ENCODE results near the gene COL25A1. TPM values are rescaled to one million over a fixed set of nuclear protein-coding genes. Genes with fewer than 3 reads are reported as not detected.

The COL25A1 gene
- total RNA-seq, 1 experiment from 2014 or later, result 8.8 TPM

- Histone ChIP-seq H3K27ac (ENCODE audit: low read depth, low read length, poor library complexity, severe bottlenecking) (no peak overlapping the region), H3K4me1 (ENCODE audit: insufficient read depth, low read length, poor library complexity, severe bottlenecking) (peaks cover 11% of the 10 kb centered on the region), H3K4me3 (ENCODE audit: low read depth, low read length, poor library complexity, severe bottlenecking) (no peak overlapping the region), H3K36me3 (ENCODE audit: insufficient read depth, low read length, poor library complexity, severe bottlenecking) (no peaks in the 10 kb centered on the region), H3K9me3 (ENCODE audit: low read depth, low read length, poor library complexity, severe bottlenecking) (no peaks in the 10 kb centered on the region), H3K27me3 (replicated peaks; ENCODE audit: insufficient read depth, low read depth, low read length, poor library complexity) (no peaks in the 10 kb centered on the region)
- ChIA-PET CTCF (no interaction called here), POLR2A (ENCODE audit: low non-redundant PET) (no interaction called here)
- no peak for DNase-seq (ENCODE audit: low spot score)
- no TSS peak for BruUV-seq (replicated peaks)
- TF ChIP-seq EZH2 (IDR thresholded peaks at IDR 0.05; ENCODE audit: borderline replicate concordance, low read depth, low read length, poor library complexity, severe bottlenecking) (no peak), CTCF (conservative IDR thresholded peaks at IDR 0.05; ENCODE audit: low read depth, low read length) (no peak)
- intact Hi-C loops (cut with micrococcal nuclease; ENCODE audit: unreplicated experiment), result no loop called here
Measured at GRCh38 chr4:108906866-108907367, 395.5 kb downstream of the COL25A1 start.

GRCh38 chr4:108906006-108906405 is 396.5 kb downstream of the COL25A1 start:
- H3K36me3 ChIP-seq (ENCODE audit: insufficient read depth, low read length, poor library complexity, severe bottlenecking), result no peaks in the 10 kb centered on the region
- CTCF ChIA-PET, result interaction anchor here (0.5 kb wide), 1 partner anchor 386 kb away, joined by 3 read pairs; no protein-coding TSS in a partner anchor

GRCh38 chr4:108903464-108904221 is 398.8 kb downstream of the COL25A1 start:
- ChIA-PET CTCF (no interaction called here), POLR2A (ENCODE audit: low non-redundant PET) (no interaction called here)
- Histone ChIP-seq H3K4me3 (ENCODE audit: low read depth, low read length, poor library complexity, severe bottlenecking) (no peak overlapping the region), H3K4me1 (ENCODE audit: insufficient read depth, low read length, poor library complexity, severe bottlenecking) (peaks cover 11% of the 10 kb centered on the region), H3K36me3 (ENCODE audit: insufficient read depth, low read length, poor library complexity, severe bottlenecking) (no peaks in the 10 kb centered on the region), H3K27ac (ENCODE audit: low read depth, low read length, poor library complexity, severe bottlenecking) (no peak overlapping the region), H3K9me3 (ENCODE audit: low read depth, low read length, poor library complexity, severe bottlenecking) (no peaks in the 10 kb centered on the region), H3K27me3 (replicated peaks; ENCODE audit: insufficient read depth, low read depth, low read length, poor library complexity) (no peaks in the 10 kb centered on the region)
- BruUV-seq (replicated peaks), result no TSS peak
- DNase-seq (ENCODE audit: low spot score), result no peak
- TF ChIP-seq CTCF (conservative IDR thresholded peaks at IDR 0.05; ENCODE audit: low read depth, low read length) (no peak), EZH2 (IDR thresholded peaks at IDR 0.05; ENCODE audit: borderline replicate concordance, low read depth, low read length, poor library complexity, severe bottlenecking) (no peak)
- intact Hi-C loops (cut with micrococcal nuclease; ENCODE audit: unreplicated experiment), result no loop called here

More at GRCh38 chr4:108906006-108906405, 396.5 kb downstream of the COL25A1 start:
- no peak for DNase-seq (ENCODE audit: low spot score)
- Histone ChIP-seq H3K4me3 (ENCODE audit: low read depth, low read length, poor library complexity, severe bottlenecking) (no peak overlapping the region), H3K9me3 (ENCODE audit: low read depth, low read length, poor library complexity, severe bottlenecking) (no peaks in the 10 kb centered on the region), H3K4me1 (ENCODE audit: insufficient read depth, low read length, poor library complexity, severe bottlenecking) (peaks cover 11% of the 10 kb centered on the region), H3K27ac (ENCODE audit: low read depth, low read length, poor library complexity, severe bottlenecking) (no peak overlapping the region), H3K27me3 (replicated peaks; ENCODE audit: insufficient read depth, low read depth, low read length, poor library complexity) (no peaks in the 10 kb centered on the region)
- BruUV-seq (replicated peaks), result no TSS peak
- POLR2A ChIA-PET (ENCODE audit: low non-redundant PET), result no interaction called here
- no peak for TF ChIP-seq CTCF (conservative IDR thresholded peaks at IDR 0.05; ENCODE audit: low read depth, low read length)
- no peak for TF ChIP-seq EZH2 (IDR thresholded peaks at IDR 0.05; ENCODE audit: borderline replicate concordance, low read depth, low read length, poor library complexity, severe bottlenecking)
- intact Hi-C loops (cut with micrococcal nuclease; ENCODE audit: unreplicated experiment), result no loop called here
